ENCODE results near the gene CDIPT. TPM values are rescaled to one million over a fixed set of nuclear protein-coding genes. Genes with fewer than 3 reads are reported as not detected.

Gene CDIPT
- total and polyA plus RNA-seq, 2 donors from 2014 or later = 85.9 to 148 TPM

DNA sequence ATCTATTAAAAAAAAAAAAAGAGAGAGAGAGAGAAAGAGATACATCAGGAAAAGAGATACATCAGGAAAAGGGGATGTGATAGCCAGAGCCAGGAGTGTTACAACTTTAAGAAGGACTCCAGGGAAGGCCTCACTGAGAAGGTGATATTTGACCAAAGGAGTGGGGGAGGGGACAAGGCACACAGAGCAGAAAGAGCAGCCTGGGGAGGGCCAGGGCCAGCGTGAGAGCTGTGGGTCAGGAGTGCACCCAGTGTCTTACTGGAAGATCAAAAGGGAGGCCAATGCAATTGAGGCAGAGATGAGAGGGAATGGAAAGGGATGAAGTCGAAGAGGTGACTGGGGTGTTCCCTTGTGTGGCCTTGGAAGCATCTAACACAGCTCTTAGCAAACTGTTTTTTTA, 44.9 kb upstream of the CDIPT start:
- FAIRE-seq (no peak), DNase-seq (no peak)
- Histone ChIP-seq H3K27ac (ENCODE audit: low read depth in 2 of 2, low read length in 2 of 2) (no peak overlapping the region), H3K4me1 (ENCODE audit: control insufficient read depth in 2 of 3, insufficient read depth in 2 of 3, low read depth in 1 of 3, low read length in 3 of 3) (no peaks in the 10 kb centered on the region), H3K9me3 (ENCODE audit: control insufficient read depth in 2 of 3, insufficient read depth in 1 of 3, low read length in 3 of 3) (no peaks in the 10 kb centered on the region), H3K36me3 (ENCODE audit: control insufficient read depth in 2 of 3, insufficient read depth in 3 of 3, low read length in 3 of 3) (no peaks in the 10 kb centered on the region), H3K27me3 (ENCODE audit: control insufficient read depth, insufficient read depth, low read length) (no peaks in the 10 kb centered on the region), H3K4me3 (ENCODE audit: low read length in 3 of 3) (no peak overlapping the region), H3K9ac (ENCODE audit: low read length in 3 of 3) (no peak overlapping the region)
- intact Hi-C loops (cut with DNase I) = no loop called here
- TF ChIP-seq, protein P1, sequence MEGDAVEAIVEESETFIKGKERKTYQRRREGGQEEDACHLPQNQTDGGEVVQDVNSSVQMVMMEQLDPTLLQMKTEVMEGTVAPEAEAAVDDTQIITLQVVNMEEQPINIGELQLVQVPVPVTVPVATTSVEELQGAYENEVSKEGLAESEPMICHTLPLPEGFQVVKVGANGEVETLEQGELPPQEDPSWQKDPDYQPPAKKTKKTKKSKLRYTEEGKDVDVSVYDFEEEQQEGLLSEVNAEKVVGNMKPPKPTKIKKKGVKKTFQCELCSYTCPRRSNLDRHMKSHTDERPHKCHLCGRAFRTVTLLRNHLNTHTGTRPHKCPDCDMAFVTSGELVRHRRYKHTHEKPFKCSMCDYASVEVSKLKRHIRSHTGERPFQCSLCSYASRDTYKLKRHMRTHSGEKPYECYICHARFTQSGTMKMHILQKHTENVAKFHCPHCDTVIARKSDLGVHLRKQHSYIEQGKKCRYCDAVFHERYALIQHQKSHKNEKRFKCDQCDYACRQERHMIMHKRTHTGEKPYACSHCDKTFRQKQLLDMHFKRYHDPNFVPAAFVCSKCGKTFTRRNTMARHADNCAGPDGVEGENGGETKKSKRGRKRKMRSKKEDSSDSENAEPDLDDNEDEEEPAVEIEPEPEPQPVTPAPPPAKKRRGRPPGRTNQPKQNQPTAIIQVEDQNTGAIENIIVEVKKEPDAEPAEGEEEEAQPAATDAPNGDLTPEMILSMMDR (IDR thresholded peaks at IDR 0.05; ENCODE audit: borderline replicate concordance, extremely low read depth, insufficient read depth) = no peak

DNA sequence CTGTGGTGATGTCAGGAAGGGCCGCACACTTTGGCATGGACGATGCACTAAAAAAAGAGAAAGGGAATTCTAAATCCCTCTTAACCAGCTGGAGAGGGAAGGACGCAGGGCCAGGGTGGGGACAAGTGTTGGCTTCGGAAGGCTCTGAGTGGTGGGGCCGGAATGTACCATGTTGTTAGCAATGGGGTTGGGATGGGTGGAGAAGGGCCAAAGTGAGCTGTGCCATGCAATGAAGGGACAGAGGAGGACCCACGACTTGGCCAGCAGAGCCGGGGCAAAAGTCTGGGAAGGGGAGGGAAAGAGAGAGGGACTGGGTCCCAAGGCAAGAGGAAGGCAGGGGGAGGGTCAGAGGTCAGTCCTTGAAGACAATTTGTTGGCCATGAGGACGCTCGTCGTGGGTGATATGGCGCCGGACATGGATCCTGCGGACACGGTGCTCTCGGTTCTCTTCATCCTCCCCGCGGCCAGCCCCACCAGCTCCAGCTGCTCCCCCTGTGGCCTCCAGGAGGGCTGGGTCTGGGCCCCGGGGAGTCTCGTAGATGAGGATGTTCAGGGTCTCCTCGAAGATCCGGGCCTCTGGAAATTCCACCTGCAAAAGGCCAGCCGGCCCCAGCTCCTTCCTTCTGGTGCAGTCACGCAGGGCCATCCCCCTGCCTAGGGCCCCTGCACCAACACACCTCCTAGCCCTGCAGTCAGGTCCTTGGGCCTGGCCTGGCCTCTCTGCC, 43.7 kb upstream of the CDIPT start:
- intact Hi-C loops (cut with DNase I) = no loop called here
- FAIRE-seq = no peak

DNA sequence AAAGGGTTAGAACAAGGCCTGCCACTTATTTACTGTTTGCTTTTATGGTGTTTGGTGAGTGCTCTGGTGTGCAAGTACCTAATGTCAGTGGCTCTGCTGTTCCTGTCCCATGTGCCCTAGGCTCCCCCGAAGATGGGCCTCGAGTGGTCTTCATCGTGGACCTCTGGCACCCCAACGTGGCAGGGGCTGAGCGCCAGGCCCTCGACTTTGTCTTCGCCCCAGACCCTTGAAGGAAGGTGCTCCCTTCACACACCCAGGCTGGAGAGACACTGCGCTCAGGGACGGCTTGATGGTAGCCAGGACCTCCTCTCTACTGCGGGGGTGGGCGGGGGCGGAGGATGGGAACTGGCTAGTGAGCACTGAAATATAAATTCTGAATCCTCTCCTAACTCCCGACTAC, 42.6 kb upstream of the CDIPT start:
- DNase-seq (no peak), FAIRE-seq (no peak)
- Histone ChIP-seq H3K27ac (ENCODE audit: low read depth in 2 of 2, low read length in 2 of 2) (no peak overlapping the region), H3K9me3 (ENCODE audit: control insufficient read depth in 2 of 3, insufficient read depth in 1 of 3, low read length in 3 of 3) (no peaks in the 10 kb centered on the region), H3K36me3 (ENCODE audit: control insufficient read depth in 2 of 3, insufficient read depth in 3 of 3, low read length in 3 of 3) (no peaks in the 10 kb centered on the region), H3K4me3 (ENCODE audit: low read length in 3 of 3) (no peak overlapping the region), H3K27me3 (ENCODE audit: control insufficient read depth, insufficient read depth, low read length) (no peaks in the 10 kb centered on the region), H3K4me1 (ENCODE audit: control insufficient read depth in 2 of 3, insufficient read depth in 2 of 3, low read depth in 1 of 3, low read length in 3 of 3) (peaks cover 0 to under 1% (median 0%) of the 10 kb centered on the region in 3 donors), H3K9ac (ENCODE audit: low read length in 3 of 3) (no peak overlapping the region)
- intact Hi-C loops (cut with DNase I) = no loop called here
- TF ChIP-seq, protein P1 (IDR thresholded peaks at IDR 0.05; ENCODE audit: borderline replicate concordance, extremely low read depth, insufficient read depth) = no peak

More for the DNA sequence above, 43.7 kb upstream of the CDIPT start:
- no peak for DNase-seq
- H3K36me3 ChIP-seq (ENCODE audit: control insufficient read depth in 2 of 3, insufficient read depth in 3 of 3, low read length in 3 of 3) = no peaks in the 10 kb centered on the region
- H3K9ac ChIP-seq (ENCODE audit: low read length in 3 of 3) = no peak overlapping the region
- no peaks in the 10 kb centered on the region for H3K4me1 ChIP-seq (ENCODE audit: control insufficient read depth in 2 of 3, insufficient read depth in 2 of 3, low read depth in 1 of 3, low read length in 3 of 3)
- H3K27ac ChIP-seq (ENCODE audit: low read depth in 2 of 2, low read length in 2 of 2) = no peak overlapping the region
- no peaks in the 10 kb centered on the region for H3K27me3 ChIP-seq (ENCODE audit: control insufficient read depth, insufficient read depth, low read length)
- H3K9me3 ChIP-seq (ENCODE audit: control insufficient read depth in 2 of 3, insufficient read depth in 1 of 3, low read length in 3 of 3) = no peaks in the 10 kb centered on the region
- TF ChIP-seq, protein P1 (IDR thresholded peaks at IDR 0.05; ENCODE audit: borderline replicate concordance, extremely low read depth, insufficient read depth) = no peak
- H3K4me3 ChIP-seq (ENCODE audit: low read length in 3 of 3) = no peak overlapping the region

Data from kidney (tissue), 14 donors.